ENCODE measurements around the gene ZNF234. TPM values are rescaled to one million over a fixed set of nuclear protein-coding genes. Genes with fewer than 3 reads are reported as not detected.
A peak's percentile ranks its signal among the peaks of the same experiment; 100 is the strongest.
"Not testable (repeated sequence)": the region's sequence is repeated elsewhere in the genome, so short reads cannot be mapped to it uniquely, and the experiment has no call there.

The ZNF234 gene
- total RNA-seq: 25.9 TPM

- DNase-seq: peak; percentile 85
Measured at GRCh38 chr19:44141191-44142058, at the start of gene ZNF234. Gene ZNF234, plus strand, starts transcription at chr19:44141554. Its CDS starts 3,079 bp downstream, at chr19:44144633.

- DNase-seq: no peak
Measured at GRCh38 chr19:44092108-44092507, 49.2 kb upstream of the ZNF234 start.

GRCh38 chr19:44093931-44094765 is 47.2 kb upstream of the ZNF234 start, which contains the start of gene ZNF224:
Gene ZNF224, plus strand, starts transcription at chr19:44094361. Its CDS starts 3,513 bp downstream, at chr19:44097874.
- peak; percentile 90 for DNase-seq

- no peak for DNase-seq
Measured at GRCh38 chr19:44107751-44108150, 33.6 kb upstream of the ZNF234 start.

- DNase-seq: no peak
Measured at GRCh38 chr19:44109458-44109857, 31.9 kb upstream of the ZNF234 start.

GRCh38 chr19:44111910-44112463 is 29.4 kb upstream of the ZNF234 start:
- DNase-seq: no peak

- no peak for DNase-seq
Measured at GRCh38 chr19:44112802-44113137, 28.6 kb upstream of the ZNF234 start.

- peak; percentile 98 for DNase-seq
Measured at GRCh38 chr19:44113138-44113783, 28.1 kb upstream of the ZNF234 start, which contains the start of gene ZNF225. Gene ZNF225, plus strand, starts transcription at chr19:44113399. Its CDS starts 2,429 bp downstream, at chr19:44115828.

- no peak for DNase-seq
Measured at GRCh38 chr19:44113784-44114390, 27.5 kb upstream of the ZNF234 start.

- not testable (repeated sequence) for DNase-seq
Measured at GRCh38 chr19:44121162-44121561, 20.2 kb upstream of the ZNF234 start.

- DNase-seq: no peak
Measured at GRCh38 chr19:44131955-44132354, 9.4 kb upstream of the ZNF234 start.

GRCh38 chr19:44142059-44142433 is 692 bp downstream of the ZNF234 start:
- DNase-seq: peak; percentile 6

GRCh38 chr19:44149776-44150175 is 8.4 kb downstream of the ZNF234 start:
- DNase-seq: no peak

GRCh38 chr19:44151491-44151890 is 10.1 kb downstream of the ZNF234 start:
- no peak for DNase-seq

GRCh38 chr19:44156475-44156874 is 15.1 kb downstream of the ZNF234 start:
- DNase-seq: no peak

- no peak for DNase-seq
Measured at GRCh38 chr19:44163789-44164188, 22.4 kb downstream of the ZNF234 start.

- DNase-seq: no peak
Measured at GRCh38 chr19:44164327-44164672, 22.9 kb downstream of the ZNF234 start.

GRCh38 chr19:44164673-44165512 is 23.5 kb downstream of the ZNF234 start, which contains the start of gene ZNF226:
Gene ZNF226, plus strand, starts transcription at chr19:44165100. Its CDS starts 4,981 bp downstream, at chr19:44170081.
- peak; percentile 95 for DNase-seq

- not testable (repeated sequence) for DNase-seq
Measured at GRCh38 chr19:44170660-44171059, 29.3 kb downstream of the ZNF234 start.

GRCh38 chr19:44176590-44176989 is 35.2 kb downstream of the ZNF234 start:
- no peak for DNase-seq

GRCh38 chr19:44180968-44181367 is 39.6 kb downstream of the ZNF234 start:
- no peak for DNase-seq
